KOPT-K1 (cell line): ENCODE data around the gene ANP32E.
"Not testable (repeated sequence)": the region's sequence is repeated elsewhere in the genome, so short reads cannot be mapped to it uniquely, and the experiment has no call there.

Experiments used
- H3K27ac ChIP-seq: fragments of 200-600 bp; sonication (generic); 2 replicates; pipeline ENCODE4 v1.5.1; 2016; ENCODE audit warnings: antibody characterized with exemption, mild to moderate bottlenecking, low read depth, low read length; ENCODE audit not compliant: poor library complexity, severe bottlenecking
- H3K36me3 ChIP-seq: fragments of 200-600 bp; sonication (generic); 2 replicates; pipeline ENCODE4 v1.5.1; 2017; ENCODE audit warnings: antibody characterized with exemption, mild to moderate bottlenecking, low read length, moderate library complexity; ENCODE audit not compliant: insufficient read depth
- H3K9me3 ChIP-seq: fragments of 200-600 bp; sonication (generic); 2 replicates; pipeline ENCODE4 v1.5.1; 2017; ENCODE audit warnings: antibody characterized with exemption, low read length, mild to moderate bottlenecking; ENCODE audit not compliant: insufficient read depth, poor library complexity, severe bottlenecking

The ANP32E gene

DNA sequence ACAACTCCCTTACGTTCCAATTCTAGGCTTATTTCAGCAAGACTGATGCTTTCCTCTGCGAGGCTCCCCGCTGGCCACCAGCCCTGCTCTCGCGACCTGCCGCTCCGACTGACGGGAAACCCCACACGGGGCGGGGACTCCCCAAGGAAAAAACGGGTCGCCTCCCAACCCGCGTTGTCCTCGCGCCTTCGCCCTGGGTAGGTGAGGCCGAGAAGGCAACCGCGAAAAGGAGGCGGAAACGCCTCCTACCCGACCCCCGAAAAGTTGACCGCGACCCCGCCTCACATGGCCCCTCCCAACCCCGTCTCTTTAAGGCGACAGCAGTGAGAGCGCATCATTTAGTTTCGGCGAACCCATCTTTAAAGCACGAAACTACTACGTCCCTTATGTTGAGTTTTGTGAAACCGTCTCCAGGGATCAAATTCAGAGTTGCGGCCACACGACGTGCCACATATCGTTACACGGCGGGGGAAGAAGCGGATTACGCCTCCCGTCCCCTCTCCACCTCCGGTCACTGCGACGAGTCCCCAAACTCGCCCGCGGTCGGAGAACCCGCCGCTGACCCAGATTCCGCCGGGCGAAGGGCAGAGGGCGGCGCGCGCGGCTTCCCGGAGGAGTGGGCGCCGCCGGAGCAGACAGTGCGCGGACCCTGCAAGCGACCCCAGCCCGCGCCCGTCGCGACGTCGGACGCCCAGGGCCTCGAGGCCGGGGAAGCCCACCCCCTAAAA is 1.2 kb downstream of the ANP32E start:
- Histone ChIP-seq H3K27ac (peak overlapping the region; percentile 92), H3K9me3 (no peaks in the 10 kb centered on the region), H3K36me3 (peaks cover 20% of the 10 kb centered on the region)

DNA sequence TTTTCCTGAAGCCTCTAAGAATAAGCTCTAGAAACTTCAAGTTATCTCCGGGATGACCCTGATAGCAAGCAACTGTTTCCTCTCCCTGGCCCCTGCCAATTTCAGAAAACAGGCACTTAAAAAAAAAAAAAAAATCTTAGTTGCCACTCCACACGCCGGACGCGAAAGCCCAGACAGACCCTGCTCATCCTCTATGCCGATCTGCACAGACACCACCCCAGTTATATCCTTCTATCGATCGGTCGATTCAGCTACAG is 1.7 kb downstream of the ANP32E start:
- Histone ChIP-seq H3K9me3 (no peaks in the 10 kb centered on the region), H3K36me3 (peaks cover 25% of the 10 kb centered on the region), H3K27ac (peak overlapping the region; percentile 92)

DNA sequence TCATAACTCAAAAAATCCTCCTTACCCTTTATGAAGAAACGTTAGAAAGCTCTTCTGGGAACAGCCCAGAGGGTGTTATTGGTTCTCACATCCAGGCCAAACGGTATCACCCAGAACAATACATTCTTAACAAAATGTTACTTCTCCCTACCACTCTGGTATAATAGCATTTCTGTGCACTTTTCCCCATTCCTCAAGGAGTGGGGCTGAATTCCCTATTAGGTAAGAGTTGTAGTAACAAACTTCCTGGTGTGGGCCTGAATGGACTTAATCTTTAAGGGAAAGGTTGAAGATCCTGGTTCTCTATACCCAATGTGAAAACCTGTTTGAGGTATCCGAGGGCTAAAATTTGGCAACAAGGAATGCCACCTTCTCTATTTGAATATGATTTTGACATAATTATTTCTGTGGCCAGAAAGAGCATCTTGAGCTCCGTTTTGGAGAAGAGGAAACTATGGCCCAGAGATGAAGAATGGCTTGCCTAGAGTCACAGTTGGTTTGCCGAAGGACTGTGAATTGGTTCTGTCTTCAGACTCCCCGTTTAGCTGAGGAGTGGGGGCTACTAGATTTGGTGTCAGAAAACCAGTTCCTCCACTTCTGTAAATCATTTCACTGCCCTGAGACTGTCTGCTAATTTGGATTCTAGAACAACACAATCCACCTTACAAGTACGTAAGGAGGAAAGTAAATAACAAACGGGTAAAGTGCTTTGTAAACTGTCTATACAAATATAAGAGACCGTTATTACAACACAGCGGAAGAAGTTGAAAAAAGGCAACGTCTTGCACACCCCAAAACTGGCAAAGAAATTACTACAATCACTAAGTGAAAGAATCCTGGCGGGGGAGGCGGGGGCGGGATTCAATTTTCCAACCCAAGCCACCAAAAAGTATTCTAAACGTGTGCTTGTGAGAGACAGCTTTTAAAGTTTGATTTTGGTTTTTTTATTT is 2.3 kb downstream of the ANP32E start:
- H3K27ac ChIP-seq = peak overlapping the region; percentile 92
- H3K9me3 ChIP-seq = no peaks in the 10 kb centered on the region
- H3K36me3 ChIP-seq = peaks cover 31% of the 10 kb centered on the region

DNA sequence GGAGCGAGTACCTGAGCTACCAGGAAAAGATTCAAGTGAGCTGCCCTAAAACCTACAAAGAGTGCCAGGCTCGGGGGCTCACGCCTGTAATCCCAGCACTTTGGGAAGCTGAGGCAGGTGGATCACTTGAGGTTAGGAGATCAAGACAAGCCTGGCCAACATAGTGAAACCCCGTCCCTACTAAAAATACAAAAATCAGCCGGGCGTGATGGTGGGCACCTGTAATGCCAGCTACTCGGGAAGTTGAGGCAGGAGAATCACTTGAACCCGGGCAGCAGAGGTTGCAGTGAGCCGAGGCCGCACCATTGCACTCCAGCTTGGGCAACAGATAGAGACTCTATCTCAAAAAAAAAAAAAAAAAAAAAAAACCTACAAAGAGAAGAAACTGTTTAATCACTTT is 3.0 kb downstream of the ANP32E start:
- H3K9me3 ChIP-seq = not testable (repeated sequence)
- peak overlapping the region; percentile 92 for H3K27ac ChIP-seq
- peaks cover 38% of the 10 kb centered on the region for H3K36me3 ChIP-seq

DNA sequence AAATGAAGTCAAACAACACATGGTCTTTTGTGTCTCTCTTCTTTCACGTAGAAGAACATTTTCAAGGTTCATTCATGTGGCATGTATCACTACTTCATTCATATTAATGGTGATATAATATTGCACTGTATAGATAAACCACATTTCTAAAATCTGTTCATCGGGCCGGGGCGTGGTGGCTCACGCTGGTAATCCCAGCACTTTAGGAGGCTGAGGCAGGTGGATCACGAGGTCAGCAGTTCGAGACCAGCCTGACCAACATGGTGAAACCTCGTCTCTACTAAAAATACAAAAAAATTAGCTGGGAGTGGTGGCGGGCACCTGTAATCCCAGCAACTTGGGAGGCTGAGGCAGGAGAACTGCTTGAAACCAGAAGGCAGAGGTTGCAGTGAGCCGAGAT is 7.7 kb downstream of the ANP32E start:
- H3K27ac ChIP-seq, H3K9me3 ChIP-seq: not testable (repeated sequence)
- peaks cover 83% of the 10 kb centered on the region for H3K36me3 ChIP-seq

DNA sequence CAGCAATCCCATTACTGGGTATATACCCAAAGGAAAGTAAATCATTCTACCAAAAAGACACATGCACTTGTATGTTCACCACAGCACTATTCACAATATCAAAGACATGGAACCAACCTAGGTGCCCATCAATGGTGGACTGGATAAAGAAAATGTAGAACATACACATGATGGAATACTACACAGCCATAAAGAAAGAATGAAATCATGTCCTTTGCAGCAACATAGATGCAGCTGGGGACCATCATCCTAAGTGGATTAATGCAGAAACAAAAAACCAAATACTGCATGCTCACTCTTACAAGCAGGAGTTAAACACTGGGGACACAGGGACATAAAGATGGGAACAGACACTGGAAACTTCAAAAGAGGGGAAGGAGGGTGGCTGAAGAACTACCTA is 8.7 kb downstream of the ANP32E start:
- H3K9me3 ChIP-seq = no peaks in the 10 kb centered on the region
- no peak overlapping the region for H3K27ac ChIP-seq
- H3K36me3 ChIP-seq = peaks cover 92% of the 10 kb centered on the region

DNA sequence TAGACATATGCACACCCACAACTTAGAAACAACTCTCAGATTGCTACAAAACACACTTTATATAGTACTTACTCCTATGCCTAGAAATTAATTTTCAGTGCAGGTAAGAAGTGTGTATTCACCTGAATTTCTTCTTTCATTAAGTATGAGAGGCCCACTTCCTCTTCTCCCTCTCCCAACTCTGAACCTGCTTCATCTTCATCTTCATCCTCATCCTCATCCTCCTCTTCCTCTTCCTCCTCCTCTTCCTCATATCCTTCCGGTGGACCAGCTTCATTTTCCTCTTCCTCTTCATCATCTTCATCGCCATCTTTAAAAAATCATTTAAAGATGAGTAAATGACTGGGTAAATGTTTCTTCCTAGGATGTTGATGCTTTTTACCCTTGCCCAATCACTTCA is 9.4 kb downstream of the ANP32E start:
- H3K27ac ChIP-seq = no peak overlapping the region
- H3K36me3 ChIP-seq = peaks cover 92% of the 10 kb centered on the region

DNA sequence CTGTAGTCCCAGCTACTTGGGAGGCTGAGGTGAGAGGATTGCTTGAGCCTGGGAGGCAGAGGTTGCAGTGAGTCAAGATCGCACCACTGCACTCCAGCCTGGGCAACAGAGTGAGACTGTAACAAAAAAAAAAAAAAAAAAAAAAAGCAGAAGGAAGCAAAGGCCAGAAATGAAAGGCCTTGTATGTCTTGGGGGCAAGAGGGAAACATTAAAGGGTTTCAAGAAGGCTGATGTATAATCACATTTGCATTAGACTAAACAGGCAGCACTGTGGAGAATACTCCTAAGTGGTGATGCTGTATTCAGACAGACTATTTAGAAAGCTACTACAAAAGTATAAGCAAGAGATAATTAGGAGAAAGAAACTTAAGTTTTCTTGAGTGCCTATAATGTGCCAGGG is 10.4 kb downstream of the ANP32E start:
- no peaks in the 10 kb centered on the region for H3K9me3 ChIP-seq
- H3K27ac ChIP-seq = no peak overlapping the region
- H3K36me3 ChIP-seq = peaks cover 92% of the 10 kb centered on the region

More for the DNA sequence above, 9.4 kb downstream of the ANP32E start:
- H3K9me3 ChIP-seq = no peaks in the 10 kb centered on the region

DNA sequence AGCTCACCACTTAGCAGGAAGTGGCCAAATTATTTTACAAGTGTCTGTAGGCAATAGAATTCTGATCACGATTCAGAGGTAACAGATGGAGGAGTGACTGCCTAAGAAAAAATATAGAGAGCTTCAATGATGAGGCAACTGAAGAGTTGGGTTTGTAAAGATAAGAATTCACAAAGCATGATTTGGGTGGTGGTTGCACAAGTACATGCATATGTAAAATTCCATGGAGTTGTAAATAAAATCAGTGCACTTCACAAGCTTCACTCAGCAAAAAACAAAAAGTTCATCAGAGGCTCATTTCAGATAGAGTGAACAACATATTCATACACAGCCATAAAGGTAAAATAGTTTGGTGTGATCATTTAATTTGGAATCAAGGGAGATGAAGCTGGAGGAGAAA is 10.9 kb downstream of the ANP32E start:
- no peak overlapping the region for H3K27ac ChIP-seq
- peaks cover 92% of the 10 kb centered on the region for H3K36me3 ChIP-seq
- H3K9me3 ChIP-seq = no peaks in the 10 kb centered on the region

DNA sequence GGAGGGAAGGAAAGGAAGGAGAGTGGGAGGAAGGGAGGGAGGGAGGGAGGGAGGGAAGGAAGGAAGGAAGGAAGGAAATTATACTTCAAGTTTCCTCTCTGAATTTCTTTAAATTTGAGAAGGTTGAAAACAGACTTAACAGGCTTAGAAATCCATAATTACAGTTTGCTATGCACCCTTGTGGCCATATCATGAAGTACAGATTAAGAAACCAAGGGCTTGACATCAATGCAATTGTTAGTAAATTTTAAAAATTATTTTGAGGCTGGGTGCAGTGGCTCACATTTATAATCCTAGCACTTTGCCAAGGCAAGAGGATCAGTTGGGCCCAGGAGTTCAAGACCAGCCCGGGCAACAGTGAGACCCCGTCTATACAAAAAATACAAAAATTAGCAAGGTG is 14.4 kb downstream of the ANP32E start:
- Histone ChIP-seq H3K36me3 (peaks cover 90% of the 10 kb centered on the region), H3K27ac (no peak overlapping the region), H3K9me3 (no peaks in the 10 kb centered on the region)

DNA sequence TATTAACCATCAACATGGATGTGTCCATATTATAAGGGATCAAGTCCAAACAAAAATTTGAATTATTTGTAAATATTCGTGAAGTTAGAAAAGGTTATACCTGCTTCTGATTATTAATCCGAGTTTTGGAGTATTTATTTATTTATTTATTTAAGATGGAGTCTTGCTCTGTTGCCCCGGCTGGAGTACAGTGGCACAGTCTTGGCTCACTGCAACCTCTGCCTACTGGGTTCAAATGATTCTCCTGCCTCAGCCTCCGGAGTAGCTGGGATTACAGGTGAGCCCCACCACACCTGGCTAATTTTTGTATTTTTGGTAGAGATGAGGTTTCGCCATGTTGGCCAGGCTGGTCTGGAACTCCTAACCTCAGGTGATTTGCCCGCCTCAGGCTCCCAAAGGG is 20.1 kb downstream of the ANP32E start:
- H3K36me3 ChIP-seq = peaks cover 43% of the 10 kb centered on the region
- not testable (repeated sequence) for H3K27ac ChIP-seq, H3K9me3 ChIP-seq

DNA sequence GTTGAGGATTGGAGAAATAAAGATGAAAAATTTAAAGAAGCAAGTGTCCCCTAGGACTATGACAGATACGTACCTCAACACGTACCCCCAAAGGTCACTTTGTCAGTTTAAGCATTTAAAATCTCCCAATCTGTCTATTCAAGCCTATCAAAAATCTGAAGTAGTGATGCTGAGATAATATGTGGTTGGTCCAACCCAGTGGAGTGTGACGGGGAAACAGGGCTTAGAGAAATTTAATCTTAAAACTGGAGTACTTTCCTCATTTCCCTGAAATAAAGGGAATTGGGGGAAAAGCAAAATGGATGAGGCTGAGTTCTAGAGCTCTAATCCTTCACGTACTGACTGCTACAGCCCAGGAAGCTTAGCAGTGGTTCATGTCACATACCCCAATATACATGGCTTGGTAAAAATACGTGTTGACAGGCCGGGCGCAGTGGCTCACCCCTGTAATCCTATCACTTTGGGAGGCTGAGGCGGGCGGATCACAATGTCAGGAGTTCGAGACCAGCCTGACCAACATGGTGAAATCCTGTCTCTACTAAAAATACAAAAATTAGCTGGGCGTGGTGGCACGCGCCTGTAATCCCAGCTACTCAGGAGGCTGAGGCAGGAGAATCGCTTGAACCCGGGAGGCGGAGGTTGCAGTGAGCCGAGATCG is 21.7 kb downstream of the ANP32E start:
- H3K9me3 ChIP-seq = not testable (repeated sequence)
- Histone ChIP-seq H3K27ac (peak overlapping the region; percentile 70), H3K36me3 (peaks cover 27% of the 10 kb centered on the region)

DNA sequence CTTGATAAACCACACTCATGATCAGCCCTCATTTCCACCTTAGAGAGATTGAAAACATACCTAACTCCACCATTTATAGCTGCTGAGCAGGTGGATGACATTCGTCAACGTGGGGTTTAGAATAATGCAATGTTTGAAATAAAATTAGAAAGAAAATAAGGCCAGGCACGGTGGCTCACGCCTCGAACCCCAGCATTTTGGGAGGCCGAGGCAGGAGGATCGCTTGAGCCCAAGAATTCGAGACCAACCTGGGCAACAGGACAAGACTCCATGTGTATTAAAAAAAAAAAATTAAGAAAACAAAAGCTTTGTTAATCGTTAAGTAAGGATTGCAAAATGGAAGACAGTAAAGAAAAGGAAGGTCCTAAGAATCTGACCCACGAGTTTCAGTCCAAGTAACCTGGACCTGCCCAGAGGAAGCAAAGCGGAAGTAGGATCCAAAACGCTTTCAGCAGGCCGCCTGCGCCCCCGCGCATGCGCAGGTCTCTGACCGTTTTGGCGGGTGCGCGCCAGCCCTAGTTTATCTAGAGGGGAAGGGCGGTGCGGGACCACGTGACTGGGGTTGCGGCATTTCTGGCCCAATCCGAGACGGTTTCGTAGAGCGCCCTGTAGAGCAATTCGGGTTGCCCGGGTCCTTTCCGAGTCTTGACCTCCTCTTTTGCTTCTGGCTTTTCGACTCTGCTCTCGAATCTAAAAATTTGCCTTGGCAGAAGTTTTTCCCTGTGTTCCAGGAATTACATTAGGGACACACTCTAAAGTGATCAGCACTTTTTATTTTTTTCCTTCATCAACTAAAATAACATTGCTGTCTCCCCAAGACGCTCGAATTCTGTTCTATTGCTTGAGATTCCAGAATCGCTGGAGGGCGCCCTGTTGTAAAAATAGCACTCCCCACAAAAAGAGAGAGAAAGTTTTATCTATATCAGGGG is 22.5 kb downstream of the ANP32E start:
- H3K9me3 ChIP-seq = no peaks in the 10 kb centered on the region
- H3K36me3 ChIP-seq = peaks cover 19% of the 10 kb centered on the region
- peak overlapping the region; percentile 70 for H3K27ac ChIP-seq

DNA sequence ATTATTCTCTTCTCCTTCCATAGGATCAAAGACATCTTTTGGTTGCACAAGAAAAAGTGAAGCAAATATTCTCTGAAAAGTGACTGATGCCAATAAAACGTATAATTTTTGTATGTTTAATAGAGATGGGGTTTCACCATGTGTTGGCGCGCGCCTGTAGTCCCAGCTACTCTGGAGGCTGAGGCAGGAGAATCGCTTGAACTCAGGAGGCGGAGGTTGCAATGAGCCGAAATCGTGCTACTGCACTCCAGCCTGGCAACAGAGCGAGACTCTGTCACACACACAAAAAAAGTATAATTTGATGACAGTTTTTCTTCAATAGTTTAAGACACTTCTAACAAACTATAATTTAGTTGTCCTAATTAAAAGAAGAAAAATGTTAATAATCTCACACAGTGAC is 23.8 kb downstream of the ANP32E start:
- no peaks in the 10 kb centered on the region for H3K9me3 ChIP-seq
- H3K36me3 ChIP-seq = peaks cover 7% of the 10 kb centered on the region
- H3K27ac ChIP-seq = no peak overlapping the region
